Measurements from ENCODE around the gene CMYA5. TPM values are rescaled to one million over a fixed set of nuclear protein-coding genes. Genes with fewer than 3 reads are reported as not detected.

CMYA5 gene
- total and polyA plus RNA-seq, 4 donors: 1.3 to 2.9 (median 2.0) TPM

- H3K4me3 ChIP-seq (ENCODE audit: low read depth in 1 of 3, low read length in 3 of 3): no peak overlapping the region
- 88% methylated on average over 7 of the region's 7 CpGs for WGBS
- H3K4me1 ChIP-seq (ENCODE audit: control insufficient read depth in 4 of 4, insufficient read depth in 4 of 4, low read length in 3 of 4): peaks cover 0 to 1% (median 0%) of the 10 kb centered on the region in 4 donors
- TF ChIP-seq YY1 (IDR thresholded peaks at IDR 0.05): no peak
- no peak for TF ChIP-seq RXRA (IDR thresholded peaks at IDR 0.05)
- TF ChIP-seq TAF1 (conservative IDR thresholded peaks at IDR 0.05): no peak
- TF ChIP-seq REST (IDR thresholded peaks at IDR 0.05): no peak
- no peak for TF ChIP-seq GABPA (IDR thresholded peaks at IDR 0.05 in 1 of 2, conservative IDR thresholded peaks at IDR 0.05 in 1 of 2)
- TF ChIP-seq ZBTB33 (IDR thresholded peaks at IDR 0.05): no peak
- TF ChIP-seq ATF3 (IDR thresholded peaks at IDR 0.05): no peak
- TF ChIP-seq NR2F2 (IDR thresholded peaks at IDR 0.05): no peak
- TF ChIP-seq CTCF (IDR thresholded peaks at IDR 0.05; ENCODE audit: low read depth, low read length, missing input control): no peak
- no peak for TF ChIP-seq EGR1 (IDR thresholded peaks at IDR 0.05; ENCODE audit: low read depth in 2 of 2)
- H3K27me3 ChIP-seq (ENCODE audit: control insufficient read depth in 4 of 4, insufficient read depth in 4 of 4, low read length in 3 of 4): no peaks in the 10 kb centered on the region
- H3K9me3 ChIP-seq (ENCODE audit: control insufficient read depth in 4 of 4, low read length in 3 of 4): no peaks in the 10 kb centered on the region
- H3K36me3 ChIP-seq (ENCODE audit: control insufficient read depth in 4 of 4, insufficient read depth in 3 of 4, low read depth in 1 of 4, low read length in 3 of 4): no peaks in the 10 kb centered on the region
- H3K9ac ChIP-seq (ENCODE audit: low read depth in 1 of 2, low read length in 2 of 2): no peak overlapping the region
- no peak overlapping the region for H3K27ac ChIP-seq (ENCODE audit: low read depth in 1 of 2, low read length in 2 of 2)
- DNase-seq (ENCODE audit: low spot score): no peak
Measured at GRCh38 chr5:79743846-79744605, 54.4 kb downstream of the CMYA5 start.

GRCh38 chr5:79745255-79745654, 55.6 kb downstream of the CMYA5 start:
- WGBS: 94% methylated on average over 3 of the region's 3 CpGs
- TF ChIP-seq NR2F2 (IDR thresholded peaks at IDR 0.05) (no peak), YY1 (IDR thresholded peaks at IDR 0.05) (no peak), CTCF (IDR thresholded peaks at IDR 0.05; ENCODE audit: low read depth, low read length, missing input control) (no peak), ZBTB33 (IDR thresholded peaks at IDR 0.05) (no peak)
- H3K36me3 ChIP-seq (ENCODE audit: control insufficient read depth in 4 of 4, insufficient read depth in 3 of 4, low read depth in 1 of 4, low read length in 3 of 4): no peaks in the 10 kb centered on the region

More at GRCh38 chr5:79745255-79745654, 55.6 kb downstream of the CMYA5 start:
- Histone ChIP-seq H3K4me1 (ENCODE audit: control insufficient read depth in 4 of 4, insufficient read depth in 4 of 4, low read length in 3 of 4) (peaks cover 0 to 1% (median under 1%) of the 10 kb centered on the region in 4 donors), H3K27ac (ENCODE audit: low read depth in 1 of 2, low read length in 2 of 2) (no peak overlapping the region), H3K27me3 (ENCODE audit: control insufficient read depth in 4 of 4, insufficient read depth in 4 of 4, low read length in 3 of 4) (no peaks in the 10 kb centered on the region), H3K9ac (ENCODE audit: low read depth in 1 of 2, low read length in 2 of 2) (no peak overlapping the region), H3K9me3 (ENCODE audit: control insufficient read depth in 4 of 4, low read length in 3 of 4) (no peaks in the 10 kb centered on the region), H3K4me3 (ENCODE audit: low read depth in 1 of 3, low read length in 3 of 3) (no peak overlapping the region)
- DNase-seq (ENCODE audit: low spot score): no peak
